ENCODE results near the gene BSDC1.
"Not testable (repeated sequence)": the region's sequence is repeated elsewhere in the genome, so short reads cannot be mapped to it uniquely, and the experiment has no call there.

The BSDC1 gene

GRCh38 chr1:32398401-32398800 lies 4.2 kb upstream of the BSDC1 start:
- ChIA-PET POLR2A (no interaction called here), CTCF (interaction anchor here (1.5 to 8.6 kb wide), 7 partner anchors 11 to 478 kb away, joined by 3 to 128 read pairs (median 22); partner anchors contain the start of gene FNDC5)
- no peak for DNase-seq (ENCODE audit: low read depth, low spot score)
- H3K4me3 ChIP-seq (ENCODE audit: low read depth, low read length): no peak overlapping the region
- TF ChIP-seq CTCF (IDR thresholded peaks at IDR 0.05; ENCODE audit: insufficient read depth, low read length, missing control alignments): no peak

GRCh38 chr1:32396524-32396923 lies 2.3 kb upstream of the BSDC1 start:
- CTCF ChIA-PET: interaction anchor here (1.0 to 8.6 kb wide), 3 partner anchors 17 to 378 kb away, joined by 3 to 128 read pairs (median 3); no protein-coding TSS in a partner anchor
- DNase-seq (ENCODE audit: low read depth, low spot score); POLR2A ChIA-PET; H3K4me3 ChIP-seq (ENCODE audit: low read depth, low read length): not testable (repeated sequence)

GRCh38 chr1:32394890-32395432 lies 720 bp upstream of the BSDC1 start:
- POLR2A ChIA-PET: interaction anchor here (0.6 to 1.4 kb wide), 6 partner anchors 18 to 612 kb away, joined by 3 to 15 read pairs (median 4); partner anchors contain the start of genes CCDC28B, MARCKSL1, RBBP4 and ZBTB8OS
- peak overlapping the region; percentile 95 for H3K4me3 ChIP-seq (ENCODE audit: low read depth, low read length)
- TF ChIP-seq CTCF (IDR thresholded peaks at IDR 0.05; ENCODE audit: insufficient read depth, low read length, missing control alignments): no peak
- CTCF ChIA-PET: interaction anchor here (0.8 to 8.6 kb wide), 9 partner anchors 19 to 478 kb away, joined by 3 to 128 read pairs (median 4); no protein-coding TSS in a partner anchor
- DNase-seq (ENCODE audit: low read depth, low spot score): no peak

GRCh38 chr1:32393832-32394140 lies 455 bp downstream of the BSDC1 start:
- peak overlapping the region; percentile 95 for H3K4me3 ChIP-seq (ENCODE audit: low read depth, low read length)
- no peak for TF ChIP-seq CTCF (IDR thresholded peaks at IDR 0.05; ENCODE audit: insufficient read depth, low read length, missing control alignments)
- no peak for DNase-seq (ENCODE audit: low read depth, low spot score)
- ChIA-PET CTCF (interaction anchor here (0.7 to 1.8 kb wide), 6 partner anchors 20 to 479 kb away, joined by 3 to 6 read pairs (median 3); no protein-coding TSS in a partner anchor), POLR2A (interaction anchor here (0.8 to 1.4 kb wide), 4 partner anchors 17 to 320 kb away, joined by 3 to 15 read pairs (median 4); partner anchors contain the start of genes MARCKSL1, RBBP4 and ZBTB8OS)

- H3K4me3 ChIP-seq (ENCODE audit: low read depth, low read length): peak overlapping the region; percentile 95
- no peak for DNase-seq (ENCODE audit: low read depth, low spot score)
- no peak for TF ChIP-seq CTCF (IDR thresholded peaks at IDR 0.05; ENCODE audit: insufficient read depth, low read length, missing control alignments)
- ChIA-PET POLR2A (no interaction called here), CTCF (interaction anchor here (1.4 to 1.8 kb wide), 3 partner anchors 18 to 176 kb away, joined by 3 to 6 read pairs (median 3); no protein-coding TSS in a partner anchor)
Observed at GRCh38 chr1:32393136-32393535, 1.1 kb downstream of the BSDC1 start.

GRCh38 chr1:32392325-32392724 lies 1.9 kb downstream of the BSDC1 start:
- H3K4me3 ChIP-seq (ENCODE audit: low read depth, low read length): no peak overlapping the region
- CTCF ChIA-PET: interaction anchor here (1.1 to 1.7 kb wide), 3 partner anchors 9 to 177 kb away, joined by 3 to 6 read pairs (median 6); no protein-coding TSS in a partner anchor
- no peak for TF ChIP-seq CTCF (IDR thresholded peaks at IDR 0.05; ENCODE audit: insufficient read depth, low read length, missing control alignments)

More at GRCh38 chr1:32392325-32392724, 1.9 kb downstream of the BSDC1 start:
- DNase-seq (ENCODE audit: low read depth, low spot score): no peak
- POLR2A ChIA-PET: no interaction called here

Data from AG04449 (cell line).